Cardiac septum (tissue), 1 donor: ENCODE results near the gene ITGB1BP1. TPM values are rescaled to one million over a fixed set of nuclear protein-coding genes. Genes with fewer than 3 reads are reported as not detected.

ENCODE experiments used
- DNase-seq: peaks from one replicate; pipeline ENCODE4 v3.0.0-alpha.2; 2020; ENCODE audit warnings: low spot score
- intact Hi-C: fragments of 100-400 bp; cut with DNase I; formaldehyde crosslinking; loops from one replicate; pipeline ENCODE4 v1.14.0; 2022
- total RNA-seq: library from RNA; stranded (reverse); fragmentation: NEBNext Ultra II Directional; extraction: Animal tissue kit (Norgen Biotek cat#: 25700); gene quantifications from one replicate; pipeline ENCODE4 v1.2.1, GENCODE V29; 2021
- donor health status: DM: no; HTN: no; CAD: no.

ITGB1BP1 gene
- total RNA-seq, 1 donor from 2014 or later: 160 TPM

DNA sequence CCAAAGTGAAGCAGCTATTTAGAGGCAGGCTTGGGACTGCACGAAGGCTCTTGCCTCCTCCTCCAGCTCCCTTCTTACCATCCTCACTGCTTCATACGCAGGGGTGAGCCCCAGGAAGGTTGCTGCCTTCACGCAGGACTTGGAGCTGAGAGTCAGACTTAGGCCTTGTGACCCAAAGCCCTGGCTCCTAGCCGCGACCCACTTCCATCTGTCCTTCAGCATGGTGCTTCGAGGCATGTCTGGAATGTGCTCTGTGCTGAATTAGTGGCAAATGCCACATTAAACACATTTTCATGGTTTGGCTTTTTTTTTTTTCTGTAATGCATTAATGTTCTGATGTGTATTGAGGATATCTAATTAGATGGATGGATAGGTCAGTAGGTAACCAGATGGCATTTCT is 37.5 kb downstream of the ITGB1BP1 start:
- DNase-seq: no peak
- intact Hi-C loops: no loop called here

DNA sequence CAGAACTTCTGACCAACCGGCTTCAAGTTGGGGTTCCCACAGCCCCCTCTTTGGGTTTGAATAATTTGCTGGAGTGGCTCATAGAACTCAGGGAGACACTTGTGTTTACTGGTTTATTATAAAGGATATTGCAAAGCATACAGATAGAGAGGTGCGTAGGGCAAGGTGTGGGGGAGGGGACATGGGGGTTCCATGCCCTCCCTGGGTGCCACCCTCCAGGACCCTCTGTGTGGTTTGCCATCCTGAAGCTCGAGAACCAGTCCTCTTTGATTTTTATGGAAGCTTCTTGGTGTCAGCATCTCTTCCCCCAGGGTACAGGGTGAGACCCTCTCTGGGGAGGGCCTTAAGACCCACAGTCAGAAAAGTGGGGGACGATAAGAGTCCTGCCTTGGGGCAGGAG is 38.8 kb downstream of the ITGB1BP1 start:
- DNase-seq: no peak
- intact Hi-C loops: no loop called here

DNA sequence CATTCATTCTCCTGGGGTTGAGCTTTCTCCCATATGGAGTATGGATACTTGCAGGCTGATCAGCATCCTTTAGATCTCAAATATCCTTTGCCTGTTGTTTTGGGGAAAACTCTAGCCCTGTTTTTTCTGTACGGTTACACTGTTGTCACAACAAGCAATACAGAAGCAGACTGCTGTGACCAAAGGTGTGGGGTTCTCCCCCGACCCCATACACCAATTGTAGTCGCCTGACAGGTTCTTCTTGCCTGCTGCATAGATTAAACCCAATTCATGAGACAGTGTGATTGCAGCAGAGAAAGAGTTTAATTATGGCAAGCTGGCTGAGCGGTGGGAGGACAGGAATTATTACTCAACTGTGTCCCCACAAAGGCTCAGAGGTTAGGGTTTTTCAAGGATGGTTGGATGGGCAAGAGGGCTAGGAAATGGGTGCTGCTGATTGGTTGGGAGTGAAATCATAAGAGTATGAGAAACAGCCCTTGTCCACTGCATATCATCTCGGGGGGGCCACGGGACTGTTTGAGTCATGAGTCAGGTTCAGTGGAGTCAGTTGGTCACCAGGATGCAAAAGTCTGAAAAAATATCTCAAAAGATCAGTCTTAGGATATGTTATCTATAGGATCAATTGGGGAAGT is 40.6 kb downstream of the ITGB1BP1 start:
- intact Hi-C loops: no loop called here
- DNase-seq: no peak

DNA sequence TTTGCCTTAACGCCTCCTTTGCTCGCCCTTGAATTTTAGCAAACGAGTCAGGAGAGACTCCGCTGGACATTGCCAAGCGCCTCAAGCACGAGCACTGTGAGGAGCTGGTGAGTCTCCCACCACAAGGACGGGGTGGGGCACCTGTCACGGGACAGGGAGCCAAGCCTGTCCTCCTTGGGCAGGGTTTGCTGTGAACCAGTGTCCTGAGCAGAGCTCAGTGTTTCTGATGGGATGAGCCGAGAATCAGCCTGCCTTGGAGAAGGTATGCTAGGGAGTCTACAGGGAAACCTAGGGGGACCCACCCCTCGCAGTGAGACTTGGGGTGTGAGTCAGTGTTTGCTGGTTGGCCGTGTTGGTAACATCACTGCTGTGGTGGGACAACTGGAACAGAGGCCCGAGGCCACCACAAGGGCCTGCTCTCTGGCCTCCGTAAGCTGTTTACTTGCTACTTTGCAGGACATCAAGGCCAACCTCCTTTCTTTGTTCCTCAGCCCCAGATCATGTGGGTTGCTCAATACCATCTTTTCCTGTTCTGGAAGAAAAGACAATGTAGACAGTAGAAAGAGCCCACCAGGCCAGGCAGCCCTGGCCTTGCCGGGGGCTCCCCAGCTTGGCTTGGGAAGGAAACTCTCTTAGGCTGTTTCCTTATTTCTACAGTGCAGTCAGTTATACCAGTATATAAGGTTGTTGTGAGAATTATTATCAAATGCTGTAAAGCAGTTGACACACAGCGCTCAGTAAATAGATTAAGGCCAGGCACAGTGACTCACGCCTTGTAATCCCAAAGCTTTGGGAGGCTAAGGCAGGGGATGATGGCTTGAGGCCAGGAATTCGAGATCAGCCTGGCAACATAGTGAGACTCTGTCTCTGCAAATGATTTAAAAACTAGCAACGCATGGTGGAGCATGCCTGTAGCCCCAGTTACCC is 42.4 kb downstream of the ITGB1BP1 start:
- DNase-seq: no peak
- intact Hi-C loops: no loop called here

DNA sequence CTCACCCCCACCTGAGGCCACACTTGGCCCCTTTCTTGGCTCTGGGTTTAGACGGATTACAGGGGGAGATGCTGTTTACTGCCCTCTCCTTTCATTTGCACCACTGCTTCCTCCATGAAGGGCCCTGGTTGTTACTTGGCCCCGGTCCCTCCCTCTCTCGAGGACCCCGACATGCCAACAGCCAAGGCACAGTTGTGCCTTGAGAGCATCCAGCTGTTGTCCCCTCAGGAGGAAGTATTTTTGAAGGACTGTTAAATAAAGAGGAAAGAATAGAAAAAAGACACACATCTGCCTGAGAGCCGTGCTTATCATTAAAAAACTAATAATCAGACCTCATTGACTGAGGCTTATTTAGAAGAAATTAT is 44.0 kb downstream of the ITGB1BP1 start:
- intact Hi-C loops: loop anchor here (5.0 kb wide), 1 partner anchor 237 kb away; no protein-coding TSS in a partner anchor
- DNase-seq: no peak

DNA sequence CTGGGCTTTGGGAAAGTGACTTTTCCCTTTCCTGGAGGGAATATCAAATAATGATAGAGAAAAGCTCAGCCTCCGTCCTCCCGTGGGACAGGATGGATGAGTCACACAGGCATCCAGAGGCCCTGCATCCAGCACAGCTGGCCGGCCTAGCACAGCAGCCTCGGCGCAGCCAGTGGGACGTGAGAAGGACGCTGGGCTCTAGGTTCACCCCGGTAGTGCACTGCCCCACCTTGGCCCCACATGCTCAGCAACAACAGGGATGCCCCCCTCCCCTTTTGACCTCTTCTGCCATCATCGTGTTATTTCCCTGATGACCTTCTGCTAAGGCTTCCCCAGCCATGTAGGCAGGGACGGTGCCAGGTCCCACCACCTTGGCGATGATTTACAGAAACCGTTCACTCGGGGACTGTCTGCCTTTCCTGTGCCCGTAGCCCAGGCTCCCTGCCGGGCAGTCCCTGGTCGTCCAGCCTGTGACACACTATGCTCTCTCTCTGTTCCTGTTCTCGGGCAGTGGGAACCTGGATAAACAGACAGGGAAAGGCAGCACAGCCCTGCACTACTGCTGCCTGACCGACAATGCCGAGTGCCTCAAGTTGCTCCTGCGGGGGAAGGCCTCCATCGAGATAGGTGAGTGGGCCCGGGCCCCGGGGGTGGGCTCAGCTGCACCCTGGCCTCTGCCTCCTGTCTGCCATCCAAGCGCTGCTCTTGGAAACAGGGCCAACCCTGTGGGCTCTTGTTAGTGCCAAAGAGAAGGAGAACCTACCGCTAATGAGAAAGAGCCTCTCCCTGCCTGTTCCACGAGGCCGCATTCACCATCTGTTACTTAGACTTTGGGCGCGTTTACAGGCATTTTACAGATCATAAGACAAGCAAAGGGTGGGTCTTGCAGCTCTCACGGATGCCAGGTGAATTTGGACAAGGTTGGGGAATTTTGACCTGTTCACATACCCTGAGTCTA is 44.6 kb downstream of the ITGB1BP1 start:
- DNase-seq: no peak
- intact Hi-C loops: loop anchor here (5.0 kb wide), 1 partner anchor 236 kb away; no protein-coding TSS in a partner anchor

DNA sequence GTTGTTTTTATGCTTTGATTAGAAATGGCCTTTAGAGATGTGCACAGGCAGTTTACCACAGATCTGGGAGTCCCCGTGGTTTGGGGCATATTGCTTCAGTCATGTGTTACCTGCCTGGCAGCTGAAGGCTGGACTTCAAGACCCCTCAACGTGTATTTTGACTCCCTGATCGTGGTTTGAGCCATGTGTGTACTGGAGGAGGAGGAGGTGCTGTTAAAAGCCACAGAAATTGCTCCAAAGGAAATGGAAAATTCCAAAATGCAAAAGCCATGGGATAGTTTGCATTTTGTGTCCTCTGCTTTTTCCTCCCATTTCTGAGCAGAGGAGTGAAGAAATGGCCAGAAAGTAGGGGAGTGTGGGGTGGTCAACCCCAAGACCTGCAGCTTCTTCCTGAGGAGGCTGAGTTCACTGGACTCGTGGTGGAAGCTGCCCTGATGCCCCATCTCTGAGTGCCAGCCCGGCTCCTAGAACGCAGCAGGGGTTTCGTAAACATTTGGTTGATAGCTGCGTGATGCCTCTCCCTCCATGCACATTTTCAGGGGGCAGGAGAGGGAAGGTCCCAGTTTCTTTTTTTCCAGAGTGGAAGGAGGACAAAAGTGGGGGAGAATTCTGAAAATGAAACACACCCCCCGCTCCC is 45.7 kb downstream of the ITGB1BP1 start:
- no peak for DNase-seq
- intact Hi-C loops: loop anchor here (5.0 kb wide), 1 partner anchor 235 kb away; no protein-coding TSS in a partner anchor

DNA sequence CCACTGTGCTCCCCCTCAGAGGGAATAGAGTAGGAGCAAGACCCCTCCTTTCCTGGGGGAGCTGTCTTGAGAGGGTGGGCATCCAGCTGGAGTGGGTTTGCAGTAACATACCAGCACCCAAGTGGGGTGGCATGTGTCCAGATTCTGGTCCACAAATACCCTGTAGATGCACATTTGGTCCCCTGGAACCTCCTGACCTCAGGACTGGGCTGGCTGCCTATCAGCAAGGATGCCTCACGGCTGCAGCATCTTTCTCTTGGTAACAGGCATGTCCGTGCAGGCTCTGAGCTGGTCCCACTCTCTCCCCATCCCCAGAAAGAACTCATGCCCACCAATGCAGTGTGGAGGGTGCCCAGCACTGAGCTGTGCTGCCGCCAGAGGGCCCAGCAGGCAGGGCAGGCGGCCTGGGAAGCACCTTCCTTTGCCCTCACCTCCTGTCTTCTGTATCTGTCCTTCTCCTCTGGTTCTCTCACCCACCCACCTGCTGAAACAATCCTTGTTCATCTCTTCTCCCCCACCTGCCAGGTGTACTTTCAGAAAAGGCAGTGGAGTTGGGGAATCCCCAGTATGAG is 47.4 kb downstream of the ITGB1BP1 start:
- intact Hi-C loops: loop anchor here (5.0 kb wide), 1 partner anchor 234 kb away; no protein-coding TSS in a partner anchor
- DNase-seq: no peak

DNA sequence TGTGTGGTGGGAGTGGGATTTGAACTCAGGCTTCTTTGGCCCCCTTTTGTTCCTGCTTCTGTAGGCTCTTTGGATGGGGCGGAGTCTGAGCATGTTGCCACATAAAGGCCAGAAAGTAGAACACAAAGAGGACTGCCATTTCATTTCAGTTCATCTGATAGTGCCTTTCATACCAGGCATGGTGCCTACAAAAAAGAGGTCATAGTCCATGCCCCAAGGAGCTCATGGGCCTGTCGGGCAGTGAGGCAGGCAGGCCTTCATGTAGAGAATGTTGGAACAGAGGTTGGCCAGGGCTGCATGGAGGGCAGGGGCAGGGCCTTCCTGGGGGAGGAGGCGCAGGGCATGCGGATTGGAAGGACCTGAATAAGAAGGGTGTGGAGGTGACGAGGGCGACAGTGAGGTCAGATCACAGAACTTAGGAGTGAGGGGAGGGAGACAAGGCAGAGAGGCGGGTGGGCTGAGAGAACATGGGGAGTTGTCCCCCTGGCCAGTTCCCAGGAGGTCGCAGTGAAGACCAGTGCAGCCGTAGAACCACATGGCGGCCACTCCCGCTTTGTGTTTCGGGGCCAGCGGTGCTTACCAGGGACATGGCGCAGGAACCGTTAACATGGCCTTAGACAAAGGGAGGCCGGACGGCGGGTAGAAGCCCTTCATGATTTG is 49.1 kb downstream of the ITGB1BP1 start:
- intact Hi-C loops: no loop called here
- no peak for DNase-seq

DNA sequence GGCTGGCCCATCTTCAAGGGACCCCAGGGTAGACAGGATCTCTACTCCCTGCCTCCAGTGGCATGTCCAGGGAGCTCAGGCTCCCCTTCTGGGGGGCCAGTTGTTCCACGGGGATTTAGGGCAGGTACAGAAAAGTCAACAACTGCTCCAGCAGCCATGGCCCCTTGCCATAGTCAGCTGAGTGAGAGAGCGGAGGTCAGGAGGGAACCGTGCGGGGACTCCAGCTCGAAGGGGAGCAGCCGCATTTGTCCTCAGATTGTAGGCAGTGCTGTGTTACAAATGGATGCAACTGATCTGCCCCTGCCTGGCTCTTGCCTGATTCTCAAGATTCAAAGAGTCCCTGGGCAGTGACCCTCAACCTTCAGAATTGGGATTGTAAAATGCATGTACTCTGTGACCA is 49.9 kb downstream of the ITGB1BP1 start:
- intact Hi-C loops: no loop called here
- no peak for DNase-seq

DNA sequence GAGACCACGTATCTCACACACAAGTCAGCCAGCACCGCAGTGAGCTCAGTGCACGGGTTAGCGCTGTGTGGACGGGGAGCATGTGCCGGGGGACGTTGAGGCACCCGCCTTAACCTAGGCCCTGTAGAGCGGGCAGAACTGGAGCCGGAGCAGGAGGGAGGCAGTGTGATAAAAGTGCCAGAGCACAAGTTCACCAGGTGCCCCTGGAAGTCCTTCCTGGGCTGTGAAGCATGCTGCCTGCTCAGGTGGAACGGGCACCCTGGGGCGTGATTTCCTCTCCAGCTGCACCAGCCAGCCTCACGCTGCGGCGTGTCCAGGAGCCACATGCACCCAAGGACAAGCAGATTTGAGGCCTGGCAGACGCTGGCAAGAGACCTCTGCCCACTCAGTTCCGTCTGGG is 50.3 kb downstream of the ITGB1BP1 start:
- intact Hi-C loops: no loop called here
- DNase-seq: no peak

DNA sequence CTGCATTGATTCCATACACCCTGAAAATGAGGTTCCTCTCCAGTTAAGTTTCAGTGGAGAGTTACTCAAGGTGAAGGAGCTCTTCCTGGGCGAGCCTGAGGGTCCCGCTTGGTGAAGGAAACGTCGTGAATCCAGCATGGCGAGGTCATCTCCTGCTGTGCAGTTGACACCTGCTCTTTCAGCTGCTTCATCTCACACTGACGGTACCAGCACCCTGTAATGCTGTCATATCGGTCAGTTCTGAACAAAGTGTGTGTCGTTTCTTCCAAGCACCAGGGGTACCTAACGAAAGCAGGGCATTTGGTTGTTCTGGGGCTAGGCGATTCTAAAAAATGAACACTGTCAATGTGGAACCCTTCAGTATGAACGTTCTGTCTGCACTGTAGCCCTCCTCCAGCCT is 52.6 kb downstream of the ITGB1BP1 start:
- intact Hi-C loops: no loop called here
- no peak for DNase-seq

DNA sequence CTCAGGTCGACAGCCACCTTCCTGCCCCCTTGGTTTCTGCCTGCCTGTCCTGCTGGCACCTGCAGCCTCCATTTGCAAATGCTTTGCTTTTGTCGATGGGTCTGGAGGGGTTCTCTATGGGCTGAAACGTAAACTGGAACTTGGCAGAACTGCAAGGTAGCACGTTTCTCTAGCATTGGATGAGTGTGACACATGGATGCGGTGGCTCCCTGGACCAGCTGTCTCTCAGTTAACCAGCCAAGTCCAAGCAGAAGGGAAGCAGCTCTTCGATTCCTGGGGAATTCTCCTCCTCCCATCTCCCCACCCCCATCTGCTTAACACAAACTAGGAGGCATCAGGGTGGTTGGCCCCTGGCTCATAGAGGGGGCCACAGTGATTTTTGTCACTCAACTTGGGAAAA is 57.3 kb downstream of the ITGB1BP1 start:
- intact Hi-C loops: no loop called here
- no peak for DNase-seq

DNA sequence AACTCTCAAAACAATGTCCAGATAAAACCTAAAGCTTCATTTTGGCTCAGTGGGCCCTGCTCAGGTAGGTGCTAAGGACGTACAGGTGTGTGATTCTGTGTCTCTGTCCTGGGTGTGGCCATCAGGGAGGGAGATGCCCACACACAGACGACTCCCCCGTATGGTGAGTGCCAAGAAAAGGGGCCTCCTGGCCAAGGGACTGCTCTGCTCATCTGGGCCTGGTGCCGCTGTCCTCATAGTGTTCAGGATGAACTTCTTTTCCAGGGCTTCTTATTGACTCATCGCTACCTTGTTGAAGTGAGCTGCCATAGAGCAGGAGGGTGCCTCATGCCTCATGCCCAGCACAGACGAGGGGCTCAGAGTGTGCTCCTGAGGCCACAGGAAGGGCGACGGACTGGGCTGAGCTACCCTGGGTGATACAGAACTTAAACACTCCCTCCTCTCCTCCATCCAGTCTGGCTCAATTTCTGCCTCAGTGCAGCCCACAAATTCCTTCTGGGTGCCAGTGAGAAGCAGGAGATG is 57.8 kb downstream of the ITGB1BP1 start:
- no peak for DNase-seq
- intact Hi-C loops: no loop called here

DNA sequence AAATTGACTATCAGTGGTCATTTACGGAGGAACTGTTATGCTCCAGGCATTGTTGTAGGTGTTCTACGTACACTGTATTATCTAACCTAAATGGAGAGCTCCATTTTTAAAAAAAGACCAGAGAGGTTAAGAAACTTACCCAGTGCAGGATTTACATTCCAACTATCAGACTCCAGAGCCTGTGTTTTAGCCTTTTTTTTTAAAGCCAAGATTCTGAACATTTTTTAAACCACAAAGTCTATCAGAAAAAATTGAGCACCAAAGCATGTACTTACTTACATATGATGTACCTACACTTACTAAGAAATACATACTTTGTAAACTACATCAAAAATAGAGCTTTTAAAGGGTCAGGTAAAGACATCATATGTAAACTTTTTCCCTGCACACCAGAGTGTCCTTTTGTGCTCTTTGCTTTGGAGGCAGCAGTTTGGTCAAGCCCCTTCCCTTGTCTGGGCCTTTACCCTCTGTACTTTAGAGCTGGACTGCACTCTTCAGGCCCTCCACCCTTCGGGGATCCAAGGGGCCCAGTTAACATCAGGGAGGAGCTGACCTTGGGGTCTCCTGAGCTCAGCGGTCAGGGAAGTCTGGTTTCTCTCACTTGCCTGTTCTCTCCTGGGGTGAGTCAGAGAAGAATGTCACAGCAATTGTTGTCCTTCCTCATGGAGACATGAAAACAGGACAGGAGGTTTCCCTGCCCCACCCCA is 58.4 kb downstream of the ITGB1BP1 start:
- intact Hi-C loops: no loop called here
- no peak for DNase-seq

DNA sequence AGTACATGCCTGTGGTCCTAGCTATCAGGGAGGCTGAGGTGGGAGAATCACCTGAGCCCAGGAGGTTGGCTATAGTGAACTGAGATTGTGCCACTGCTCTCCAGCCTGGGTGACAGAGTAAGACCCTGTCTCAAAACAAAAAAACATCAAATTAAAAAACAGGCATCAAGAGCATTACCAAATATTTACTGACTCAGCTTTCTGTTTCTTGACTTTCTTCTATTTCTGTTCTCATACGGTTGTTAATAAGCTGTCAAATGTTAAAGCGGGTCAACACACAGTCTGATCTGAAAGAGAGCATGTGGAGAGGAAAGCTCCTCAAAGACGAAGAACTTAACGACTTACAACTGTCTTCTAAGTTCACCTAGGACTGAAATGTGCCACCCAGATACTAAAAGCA is 59.0 kb downstream of the ITGB1BP1 start:
- intact Hi-C loops: no loop called here
- DNase-seq: no peak

DNA sequence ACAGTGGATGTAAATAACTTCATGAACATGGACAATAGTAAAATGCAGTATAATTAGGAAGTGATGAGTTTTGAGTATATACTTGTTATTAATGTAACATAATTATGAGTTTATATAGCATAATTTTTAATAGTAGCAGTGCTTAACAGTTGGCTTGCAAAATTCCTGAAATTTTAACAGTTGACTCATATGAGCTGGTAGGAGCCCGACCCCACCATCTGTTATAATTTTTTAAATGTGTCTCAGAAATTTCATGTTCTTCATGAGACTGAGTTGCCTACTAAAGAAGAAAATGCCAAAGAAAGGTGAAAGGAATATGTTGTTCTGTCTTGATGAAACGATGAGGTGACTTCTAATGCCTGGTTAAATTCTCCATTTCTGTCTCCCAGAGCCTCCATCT is 62.6 kb downstream of the ITGB1BP1 start:
- no peak for DNase-seq
- intact Hi-C loops: no loop called here

DNA sequence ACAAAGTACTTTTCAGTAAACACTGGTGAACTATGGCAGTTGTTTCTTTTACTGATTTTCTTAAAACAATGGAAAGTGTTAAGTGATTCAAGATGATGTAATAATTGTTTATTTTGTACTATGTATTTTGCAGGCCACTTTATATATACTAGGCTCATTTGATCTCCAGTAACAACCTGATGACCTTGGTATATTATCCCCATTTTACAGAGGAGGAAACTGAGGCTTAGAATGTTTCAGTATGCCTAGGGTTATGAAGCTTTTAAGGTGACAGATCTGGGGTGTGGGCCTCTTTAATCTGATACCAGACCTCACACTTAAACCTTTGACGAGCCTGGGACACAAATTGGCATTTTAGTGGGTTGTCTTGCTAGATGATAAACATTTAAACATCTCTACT is 63.2 kb downstream of the ITGB1BP1 start:
- DNase-seq: no peak
- intact Hi-C loops: no loop called here
